Measurements from ENCODE around the gene TMEM203.
A peak's percentile ranks its signal among the peaks of the same experiment; 100 is the strongest.

Gene TMEM203

GRCh38 chr9:137171149-137171900, 34.1 kb downstream of the TMEM203 start:
- DNase-seq (ENCODE audit: extremely low spot score): no peak
- no peak for TF ChIP-seq CTCF (IDR thresholded peaks at IDR 0.05; ENCODE audit: control extremely low read depth, extremely low read depth, low read depth, missing control alignments)
- ChIA-PET POLR2A (interaction anchor here (0.9 to 1.8 kb wide), 3 partner anchors 13 to 69 kb away, joined by 3 to 5 read pairs (median 3); partner anchors contain the start of gene TUBB4B), CTCF (interaction anchor here (1.2 to 1.8 kb wide), 5 partner anchors 17 to 142 kb away, joined by 3 to 7 read pairs (median 5); partner anchors contain the start of genes ANAPC2, MAN1B1 and SSNA1)

GRCh38 chr9:137170486-137171148, 34.8 kb downstream of the TMEM203 start:
- TF ChIP-seq CTCF (IDR thresholded peaks at IDR 0.05; ENCODE audit: control extremely low read depth, extremely low read depth, low read depth, missing control alignments): no peak
- POLR2A ChIA-PET: interaction anchor here (0.9 to 1.8 kb wide), 2 partner anchors 18 to 70 kb away, joined by 3 to 5 read pairs; partner anchors contain the start of gene TUBB4B

GRCh38 chr9:137169896-137170358, 35.5 kb downstream of the TMEM203 start, which contains the start of gene LRRC26:
Gene LRRC26, minus strand, starts transcription at chr9:137170051. Its CDS starts 108 bp downstream, at chr9:137169943.
- POLR2A ChIA-PET: interaction anchor here (1.8 kb wide), 1 partner anchor 19 kb away, joined by 5 read pairs; no protein-coding TSS in a partner anchor
- CTCF ChIA-PET: interaction anchor here (1.2 to 1.5 kb wide), 3 partner anchors 19 to 71 kb away, joined by 3 to 5 read pairs (median 3); partner anchors contain the start of genes ANAPC2 and SSNA1

More at GRCh38 chr9:137170486-137171148, 34.8 kb downstream of the TMEM203 start:
- CTCF ChIA-PET: interaction anchor here (1.2 to 1.8 kb wide), 4 partner anchors 18 to 141 kb away, joined by 3 to 5 read pairs (median 4); partner anchors contain the start of genes ANAPC2, MAN1B1 and SSNA1
- DNase-seq (ENCODE audit: extremely low spot score): no peak

GRCh38 chr9:137168904-137169856, 36.3 kb downstream of the TMEM203 start:
- no peak for TF ChIP-seq CTCF (IDR thresholded peaks at IDR 0.05; ENCODE audit: control extremely low read depth, extremely low read depth, low read depth, missing control alignments)
- ChIA-PET POLR2A (no interaction called here), CTCF (interaction anchor here (1.2 to 1.5 kb wide), 3 partner anchors 68 to 71 kb away, joined by 3 read pairs; no protein-coding TSS in a partner anchor)
- DNase-seq (ENCODE audit: extremely low spot score): peak; percentile 61

More at GRCh38 chr9:137169896-137170358, 35.5 kb downstream of the TMEM203 start, which contains the start of gene LRRC26:
- no peak for TF ChIP-seq CTCF (IDR thresholded peaks at IDR 0.05; ENCODE audit: control extremely low read depth, extremely low read depth, low read depth, missing control alignments)
- DNase-seq (ENCODE audit: extremely low spot score): no peak

- no peak for TF ChIP-seq CTCF (IDR thresholded peaks at IDR 0.05; ENCODE audit: control extremely low read depth, extremely low read depth, low read depth, missing control alignments)
- POLR2A ChIA-PET: no interaction called here
- CTCF ChIA-PET: interaction anchor here (1.2 to 1.4 kb wide), 2 partner anchors 69 to 72 kb away, joined by 3 read pairs; no protein-coding TSS in a partner anchor
- DNase-seq (ENCODE audit: extremely low spot score): no peak
These were observed 36.9 kb downstream of the TMEM203 start for GRCh38 chr9:137168573-137168903.
